Testis (tissue), 3 donors: ENCODE results near the gene CLTC. TPM values are rescaled to one million over a fixed set of nuclear protein-coding genes. Genes with fewer than 3 reads are reported as not detected.

ENCODE experiments used
- DNase-seq: peaks from one replicate; pipeline ENCODE4 v3.0.0-alpha.2; 2019
- H3K27ac ChIP-seq, 2 donors: fragments of 200-600 bp; sonication (generic); one replicate each; pipeline ENCODE4 v1.5.1; 2019
- H3K27me3 ChIP-seq: fragments of 200-600 bp; sonication (generic); one replicate; pipeline ENCODE4 v1.5.1; 2019
- H3K36me3 ChIP-seq: fragments of 200-600 bp; sonication (generic); one replicate; pipeline ENCODE4 v1.5.1; 2017; ENCODE audit warnings: low read depth; ENCODE audit errors: missing control alignments
- H3K4me1 ChIP-seq: fragments of 200-600 bp; sonication (generic); one replicate; pipeline ENCODE4 v1.5.1; 2019
- H3K4me3 ChIP-seq, 2 donors: fragments of 200-600 bp; sonication (generic); one replicate each; pipeline ENCODE4 v1.5.1; 2017 to 2019
- H3K9me3 ChIP-seq: fragments of 200-600 bp; sonication (generic); one replicate; pipeline ENCODE4 v1.5.1; 2017
- POLR2A ChIP-seq: fragments of 450-650 bp; IDR thresholded peaks from one replicate; pipeline ENCODE4 v1.6.1; 2017; ENCODE audit warnings: antibody characterized with exemption, mild to moderate bottlenecking, moderate library complexity
- WGBS, 2 donors: methylation state at CpG; one replicate each; pipeline ENCODE4 v1.1.5; 2018; 5-methylcytosine and 5-hydroxymethylcytosine counted together
- intact Hi-C: fragments of 100-400 bp; cut with DNase I; formaldehyde crosslinking; loops from one replicate; pipeline ENCODE4 v1.15.1; 2023; ENCODE audit warnings: low total_unique reads
- polyA plus RNA-seq: library from polyadenylated mRNA; stranded (reverse); fragments of 350-450 nt; fragmentation: Illumina TruSeq; extraction: RNeasy Lipid Tissue Mini Kit (QIAGEN cat#74804); gene quantifications from one replicate; pipeline ENCODE4 v1.2.3, GENCODE V29; 2014; ENCODE audit warnings: low read depth, low replicate concordance; ENCODE audit not compliant: insufficient read depth
- total RNA-seq, 2 donors: library from RNA; depleted of rRNA; stranded (reverse); fragments of >200 nt; gene quantifications; one replicate each; pipeline ENCODE4 v1.2.3, GENCODE V29; 2016
- TF ChIP-seq, protein P1 (sequence below), 3 experiments: fragments of 450-650 bp in 2 of 3; fragments of 200-600 bp in 1 of 3; sonication (generic) in 1 of 3; IDR thresholded peaks; one replicate each; pipeline ENCODE4 v1.5.1; 2016 to 2019; ENCODE audit warnings: antibody characterized with exemption in 3 of 3, mild to moderate bottlenecking in 2 of 3, moderate library complexity in 1 of 3

Gene CLTC
- total and polyA plus RNA-seq, 3 donors from 2014 or later = 137 to 253 (median 221) TPM

GRCh38 chr17:59693582-59693981 is 73.9 kb downstream of the CLTC start:
- no peaks in the 10 kb centered on the region for H3K9me3 ChIP-seq
- no peak for DNase-seq
- intact Hi-C loops = no loop called here
- H3K27me3 ChIP-seq = no peaks in the 10 kb centered on the region
- WGBS, 2 donors = 82 to 87% methylated on average over 7 of the region's 7 CpGs
- H3K27ac ChIP-seq = no peak overlapping the region
- H3K4me1 ChIP-seq = no peaks in the 10 kb centered on the region
- H3K36me3 ChIP-seq = no peaks in the 10 kb centered on the region
- H3K4me3 ChIP-seq = no peak overlapping the region
- no peak for TF ChIP-seq POLR2A
- TF ChIP-seq, protein P1, sequence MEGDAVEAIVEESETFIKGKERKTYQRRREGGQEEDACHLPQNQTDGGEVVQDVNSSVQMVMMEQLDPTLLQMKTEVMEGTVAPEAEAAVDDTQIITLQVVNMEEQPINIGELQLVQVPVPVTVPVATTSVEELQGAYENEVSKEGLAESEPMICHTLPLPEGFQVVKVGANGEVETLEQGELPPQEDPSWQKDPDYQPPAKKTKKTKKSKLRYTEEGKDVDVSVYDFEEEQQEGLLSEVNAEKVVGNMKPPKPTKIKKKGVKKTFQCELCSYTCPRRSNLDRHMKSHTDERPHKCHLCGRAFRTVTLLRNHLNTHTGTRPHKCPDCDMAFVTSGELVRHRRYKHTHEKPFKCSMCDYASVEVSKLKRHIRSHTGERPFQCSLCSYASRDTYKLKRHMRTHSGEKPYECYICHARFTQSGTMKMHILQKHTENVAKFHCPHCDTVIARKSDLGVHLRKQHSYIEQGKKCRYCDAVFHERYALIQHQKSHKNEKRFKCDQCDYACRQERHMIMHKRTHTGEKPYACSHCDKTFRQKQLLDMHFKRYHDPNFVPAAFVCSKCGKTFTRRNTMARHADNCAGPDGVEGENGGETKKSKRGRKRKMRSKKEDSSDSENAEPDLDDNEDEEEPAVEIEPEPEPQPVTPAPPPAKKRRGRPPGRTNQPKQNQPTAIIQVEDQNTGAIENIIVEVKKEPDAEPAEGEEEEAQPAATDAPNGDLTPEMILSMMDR (IDR thresholded peaks at IDR 0.05) = no peak

DNA sequence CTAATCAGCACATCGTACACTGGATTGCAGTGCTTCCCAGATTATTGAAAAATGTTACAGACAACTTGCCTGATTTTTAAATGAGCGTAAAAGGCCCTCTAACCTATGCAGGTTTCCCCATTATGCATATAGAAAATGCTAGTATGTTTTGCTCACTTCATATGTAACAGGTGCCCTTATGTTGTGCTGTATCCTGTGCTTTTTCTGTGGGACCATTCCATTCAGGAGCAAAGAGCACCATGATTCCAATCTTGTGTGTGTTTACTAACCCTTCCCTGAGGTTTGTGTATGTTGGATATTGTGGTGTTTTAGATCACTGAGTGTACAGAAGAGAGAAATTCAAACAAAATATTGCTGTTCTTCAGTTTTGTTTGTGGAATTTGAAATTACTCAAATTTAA is 74.6 kb downstream of the CLTC start:
- H3K4me3 ChIP-seq = no peak overlapping the region
- TF ChIP-seq POLR2A = no peak
- TF ChIP-seq, protein P1 (IDR thresholded peaks at IDR 0.05) = no peak
- no peak overlapping the region for H3K27ac ChIP-seq
- H3K9me3 ChIP-seq = no peaks in the 10 kb centered on the region
- no peaks in the 10 kb centered on the region for H3K27me3 ChIP-seq
- intact Hi-C loops = no loop called here
- DNase-seq = no peak
- 64 to 85% methylated on average over 2 of the region's 2 CpGs for WGBS, 2 donors
- H3K36me3 ChIP-seq = no peaks in the 10 kb centered on the region
- H3K4me1 ChIP-seq = no peaks in the 10 kb centered on the region

DNA sequence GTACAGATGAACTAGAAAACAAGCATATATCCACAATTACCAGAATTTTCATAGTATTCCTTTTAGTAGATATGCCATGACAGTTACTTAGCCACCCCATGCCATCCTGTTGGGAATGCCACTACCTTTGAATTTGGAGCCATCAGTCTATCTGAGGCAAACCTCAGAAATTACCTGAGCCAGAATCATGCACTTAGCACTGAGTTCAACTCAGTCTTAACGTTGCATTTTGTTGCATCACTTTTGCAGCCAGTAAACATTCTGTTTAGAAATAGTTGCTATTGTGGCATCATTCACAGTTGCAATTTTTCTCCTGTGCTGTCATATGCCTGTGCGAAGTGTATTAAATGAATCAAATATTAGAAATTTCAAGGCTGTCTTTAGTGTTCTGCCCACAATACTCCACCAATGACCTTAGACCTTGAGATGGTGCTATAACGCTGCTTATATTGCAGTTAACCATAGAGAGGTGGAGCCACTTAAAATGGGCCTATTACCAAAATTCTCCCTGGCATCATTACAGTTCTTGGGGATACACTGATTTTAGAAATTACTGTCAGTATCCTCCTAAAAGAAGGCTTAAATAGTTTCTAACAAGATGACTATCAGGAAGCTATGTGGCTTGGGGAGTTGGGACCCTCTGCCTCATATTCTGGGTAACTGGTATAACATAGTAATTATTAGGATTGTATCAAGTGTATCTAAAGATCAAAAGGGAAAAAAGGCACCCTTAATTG is 76.4 kb downstream of the CLTC start:
- Histone ChIP-seq H3K4me3 (no peak overlapping the region), H3K4me1 (no peaks in the 10 kb centered on the region), H3K27me3 (no peaks in the 10 kb centered on the region), H3K36me3 (no peaks in the 10 kb centered on the region), H3K9me3 (no peaks in the 10 kb centered on the region), H3K27ac (no peak overlapping the region)
- no peak for DNase-seq
- 59 to 66% methylated on average over 3 of the region's 3 CpGs for whole genome bisulfite sequencing, 2 donors
- TF ChIP-seq, protein P1 (IDR thresholded peaks at IDR 0.05) = no peak
- TF ChIP-seq POLR2A = no peak
- intact Hi-C loops = no loop called here

GRCh38 chr17:59696682-59697277 is 77.1 kb downstream of the CLTC start:
- 69 to 90% methylated on average over 2 of the region's 2 CpGs for WGBS, 2 donors
- no peaks in the 10 kb centered on the region for H3K27me3 ChIP-seq
- no peaks in the 10 kb centered on the region for H3K36me3 ChIP-seq
- intact Hi-C loops = no loop called here
- H3K9me3 ChIP-seq = no peaks in the 10 kb centered on the region
- H3K4me3 ChIP-seq = no peak overlapping the region
- no peak for DNase-seq
- TF ChIP-seq, protein P1 (IDR thresholded peaks at IDR 0.05) = no peak
- TF ChIP-seq POLR2A = no peak
- no peak overlapping the region for H3K27ac ChIP-seq
- H3K4me1 ChIP-seq = no peaks in the 10 kb centered on the region
